Neural crest cell (in vitro differentiated cells): ENCODE measurements around the gene TSSK2. TPM values are rescaled to one million over a fixed set of nuclear protein-coding genes. Genes with fewer than 3 reads are reported as not detected.
A peak's percentile ranks its signal among the peaks of the same experiment; 100 is the strongest.

Experiments
- DNase-seq: peaks from one replicate; pipeline ENCODE4 v3.0.0; 2021; ENCODE audit warnings: low read depth, mixed read lengths, low spot score
- H3K27ac Mint-ChIP-seq: one replicate; pipeline ENCODE4 v1.8.0; 2021; ENCODE audit warnings: mild to moderate bottlenecking, mixed read lengths; ENCODE audit not compliant: unreplicated experiment
- H3K27me3 Mint-ChIP-seq: 2 replicates; pipeline ENCODE4 v1.8.0; 2021; ENCODE audit warnings: low read depth, mild to moderate bottlenecking, mixed read lengths
- H3K36me3 Mint-ChIP-seq: 2 replicates; pipeline ENCODE4 v1.8.0; 2021; ENCODE audit warnings: low read depth, mild to moderate bottlenecking, mixed read lengths
- H3K4me1 Mint-ChIP-seq: 2 replicates; pipeline ENCODE4 v1.8.0; 2021; ENCODE audit warnings: mixed read lengths
- H3K4me3 Mint-ChIP-seq: one replicate; pipeline ENCODE4 v1.8.0; 2021; ENCODE audit warnings: mild to moderate bottlenecking, mixed read lengths
- H3K9me3 Mint-ChIP-seq: 2 replicates; pipeline ENCODE4 v1.8.0; 2021; ENCODE audit warnings: mixed read lengths
- total RNA-seq: library from RNA; stranded (reverse); gene quantifications from 2 replicates; pipeline ENCODE4 v1.2.1, GENCODE V29; 2021
- TF ChIP-seq, protein P1 (sequence below): fragments of 200-600 bp; sonication (generic); conservative IDR thresholded peaks from 2 replicates; pipeline ENCODE4 v1.5.0; 2021; ENCODE audit warnings: antibody characterized with exemption, mild to moderate bottlenecking

The TSSK2 gene
- total RNA-seq, 1 donor from 2014 or later = not detected

GRCh38 chr22:19175602-19176174 is 44.6 kb downstream of the TSSK2 start:
- H3K27me3 Mint-ChIP-seq = peaks cover 19% of the 10 kb centered on the region
- peaks cover 33% of the 10 kb centered on the region for H3K4me1 Mint-ChIP-seq
- peak overlapping the region; percentile 95 for H3K4me3 Mint-ChIP-seq
- no peak for DNase-seq
- H3K27ac Mint-ChIP-seq = no peak overlapping the region
- H3K9me3 Mint-ChIP-seq = no peaks in the 10 kb centered on the region
- TF ChIP-seq, protein P1, sequence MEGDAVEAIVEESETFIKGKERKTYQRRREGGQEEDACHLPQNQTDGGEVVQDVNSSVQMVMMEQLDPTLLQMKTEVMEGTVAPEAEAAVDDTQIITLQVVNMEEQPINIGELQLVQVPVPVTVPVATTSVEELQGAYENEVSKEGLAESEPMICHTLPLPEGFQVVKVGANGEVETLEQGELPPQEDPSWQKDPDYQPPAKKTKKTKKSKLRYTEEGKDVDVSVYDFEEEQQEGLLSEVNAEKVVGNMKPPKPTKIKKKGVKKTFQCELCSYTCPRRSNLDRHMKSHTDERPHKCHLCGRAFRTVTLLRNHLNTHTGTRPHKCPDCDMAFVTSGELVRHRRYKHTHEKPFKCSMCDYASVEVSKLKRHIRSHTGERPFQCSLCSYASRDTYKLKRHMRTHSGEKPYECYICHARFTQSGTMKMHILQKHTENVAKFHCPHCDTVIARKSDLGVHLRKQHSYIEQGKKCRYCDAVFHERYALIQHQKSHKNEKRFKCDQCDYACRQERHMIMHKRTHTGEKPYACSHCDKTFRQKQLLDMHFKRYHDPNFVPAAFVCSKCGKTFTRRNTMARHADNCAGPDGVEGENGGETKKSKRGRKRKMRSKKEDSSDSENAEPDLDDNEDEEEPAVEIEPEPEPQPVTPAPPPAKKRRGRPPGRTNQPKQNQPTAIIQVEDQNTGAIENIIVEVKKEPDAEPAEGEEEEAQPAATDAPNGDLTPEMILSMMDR = no peak
- H3K36me3 Mint-ChIP-seq = no peaks in the 10 kb centered on the region

GRCh38 chr22:19176175-19176643 is 45.1 kb downstream of the TSSK2 start:
- Mint-ChIP-seq H3K27me3 (peaks cover 14% of the 10 kb centered on the region), H3K36me3 (no peaks in the 10 kb centered on the region), H3K4me3 (peak overlapping the region; percentile 87), H3K4me1 (peaks cover 29% of the 10 kb centered on the region), H3K27ac (no peak overlapping the region), H3K9me3 (no peaks in the 10 kb centered on the region)
- no peak for DNase-seq
- TF ChIP-seq, protein P1 = no peak

- TF ChIP-seq, protein P1 = no peak
- Mint-ChIP-seq H3K4me1 (peaks cover 29% of the 10 kb centered on the region), H3K27ac (peak overlapping the region; percentile 43), H3K9me3 (no peaks in the 10 kb centered on the region), H3K36me3 (no peaks in the 10 kb centered on the region), H3K27me3 (peaks cover 11% of the 10 kb centered on the region), H3K4me3 (peak overlapping the region; percentile 87)
- no peak for DNase-seq
These were observed 45.6 kb downstream of the TSSK2 start for GRCh38 chr22:19176732-19177131.

- H3K9me3 Mint-ChIP-seq = no peaks in the 10 kb centered on the region
- H3K4me1 Mint-ChIP-seq = peaks cover 25% of the 10 kb centered on the region
- no peak for DNase-seq
- H3K36me3 Mint-ChIP-seq = no peaks in the 10 kb centered on the region
- TF ChIP-seq, protein P1 = no peak
- H3K27ac Mint-ChIP-seq = peak overlapping the region; percentile 43
- H3K27me3 Mint-ChIP-seq = peaks cover 8% of the 10 kb centered on the region
- peak overlapping the region; percentile 87 for H3K4me3 Mint-ChIP-seq
These were observed 46.3 kb downstream of the TSSK2 start for GRCh38 chr22:19177164-19178064.

DNA sequence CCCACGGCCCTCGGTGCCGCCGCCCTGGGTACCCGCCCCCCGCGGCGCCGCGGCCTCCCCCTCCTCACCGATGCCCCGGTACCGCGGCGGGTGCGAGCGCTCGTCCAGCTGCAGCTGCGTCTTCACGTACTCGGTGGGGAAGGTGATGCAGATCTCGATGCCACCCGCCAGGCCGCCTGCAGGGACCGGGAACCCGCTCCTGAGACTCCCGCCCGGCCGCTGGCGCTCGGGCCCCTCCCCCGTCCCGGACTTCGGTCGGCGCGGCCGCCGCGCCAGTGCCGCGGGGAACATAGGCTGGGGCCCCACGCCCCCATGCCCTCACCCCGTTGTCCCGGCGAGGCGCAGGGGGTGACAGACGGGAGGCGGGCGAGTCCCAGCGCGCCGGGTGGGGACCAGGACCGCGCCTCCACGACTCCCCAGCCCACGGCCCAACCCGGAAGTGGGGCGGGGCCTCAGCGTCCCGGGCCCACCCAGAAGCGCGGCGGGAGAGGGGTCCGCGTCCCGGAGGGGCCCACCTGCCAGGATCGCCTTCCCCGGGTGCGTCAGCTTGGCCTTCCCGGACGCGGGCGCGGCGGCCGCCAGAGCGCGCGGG is 47.1 kb downstream of the TSSK2 start:
- peak; percentile 36 for DNase-seq
- Mint-ChIP-seq H3K27ac (no peak overlapping the region), H3K4me3 (no peak overlapping the region), H3K4me1 (peaks cover 17% of the 10 kb centered on the region), H3K9me3 (no peaks in the 10 kb centered on the region), H3K36me3 (no peaks in the 10 kb centered on the region), H3K27me3 (peaks cover 3% of the 10 kb centered on the region)
- TF ChIP-seq, protein P1 = peak; percentile 21
